GM19328 (cell line): ENCODE data around the gene LGR4.
"Not testable (repeated sequence)": the region's sequence is repeated elsewhere in the genome, so short reads cannot be mapped to it uniquely, and the experiment has no call there.

Source experiments
- ATAC-seq: cut with Tn5 transposase; IDR thresholded peaks from one replicate; pipeline ENCODE4 v1.9.1; 2021; ENCODE audit warnings: mild to moderate bottlenecking, moderate library complexity; ENCODE audit not compliant: unreplicated experiment

Gene LGR4

DNA sequence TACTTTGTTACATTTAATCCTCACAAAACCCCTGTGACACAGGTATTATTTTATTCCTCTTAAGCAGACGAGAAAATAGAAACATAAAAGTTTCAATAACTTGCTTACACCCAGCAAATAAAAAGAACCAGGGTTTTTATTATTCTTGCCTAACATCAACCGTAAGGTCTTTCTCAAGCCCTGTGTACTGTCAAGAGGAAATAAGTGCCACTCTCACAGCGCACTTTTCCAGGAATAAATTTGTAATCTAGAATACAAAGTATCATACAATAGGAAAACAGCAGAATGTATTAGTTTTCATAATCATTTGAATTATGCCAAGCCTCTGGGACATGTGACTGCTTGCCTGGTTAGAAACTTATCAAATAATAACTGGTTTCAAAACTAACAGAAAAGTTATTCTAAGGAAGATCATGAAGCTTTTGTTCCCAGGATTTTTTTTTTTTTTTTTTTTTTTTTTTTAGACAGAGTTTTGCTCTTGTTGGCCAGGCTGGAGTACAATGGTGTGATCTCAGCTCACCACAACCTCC, 117.0 kb downstream of the LGR4 start:
- no peak for ATAC-seq

DNA sequence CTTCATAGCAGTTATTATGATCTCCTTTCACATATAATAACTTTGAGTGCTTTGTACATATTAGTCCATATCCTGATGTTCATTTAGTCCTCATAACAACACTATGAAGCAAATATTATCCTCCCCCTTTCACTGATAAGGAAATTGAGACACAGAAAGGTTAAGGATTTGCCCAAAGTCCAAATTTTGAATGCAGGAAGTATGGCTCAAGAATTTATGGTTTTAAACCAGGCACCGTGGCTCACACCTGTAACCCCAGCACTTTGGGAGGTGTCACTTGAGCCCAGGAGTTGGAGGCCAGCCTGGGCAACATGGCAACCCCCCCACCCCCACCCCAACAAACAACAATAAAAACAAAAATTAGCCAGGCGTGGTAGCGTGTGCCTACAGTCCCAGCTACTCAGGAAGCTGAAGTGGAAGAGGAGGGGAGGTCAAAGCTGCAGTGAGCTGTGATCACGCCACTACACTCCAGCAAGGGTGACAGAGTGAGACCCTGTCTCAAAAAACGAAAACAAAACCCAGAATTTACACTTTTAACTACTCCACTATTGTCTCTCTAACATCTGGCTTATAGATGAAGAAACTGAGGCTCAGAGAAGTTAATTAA, 118.1 kb downstream of the LGR4 start:
- no peak for ATAC-seq

GRCh38 chr11:27353593-27354358, 118.8 kb downstream of the LGR4 start:
- ATAC-seq = no peak

GRCh38 chr11:27352781-27353180, 119.8 kb downstream of the LGR4 start:
- no peak for ATAC-seq

DNA sequence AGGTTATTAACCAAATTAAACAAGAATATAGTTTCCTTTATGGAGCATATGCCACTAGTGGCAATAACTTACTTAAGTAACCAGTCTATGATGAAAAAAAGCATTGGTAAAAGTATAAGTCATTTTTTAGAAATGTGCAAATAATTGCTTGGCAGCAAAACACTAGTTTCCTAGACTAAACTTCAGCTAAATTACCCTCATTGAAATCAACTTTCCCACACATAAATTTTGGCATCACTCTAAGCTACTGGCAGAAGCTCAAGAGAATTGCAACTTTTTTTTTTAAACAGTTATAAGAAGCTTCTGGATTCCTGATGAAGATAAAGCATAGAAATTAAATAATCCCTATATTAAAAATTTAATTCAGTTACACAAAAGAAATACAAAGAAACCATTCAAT, 122.1 kb downstream of the LGR4 start:
- ATAC-seq = no peak

- no peak for ATAC-seq
Observed at GRCh38 chr11:27349919-27350318, 122.7 kb downstream of the LGR4 start.

DNA sequence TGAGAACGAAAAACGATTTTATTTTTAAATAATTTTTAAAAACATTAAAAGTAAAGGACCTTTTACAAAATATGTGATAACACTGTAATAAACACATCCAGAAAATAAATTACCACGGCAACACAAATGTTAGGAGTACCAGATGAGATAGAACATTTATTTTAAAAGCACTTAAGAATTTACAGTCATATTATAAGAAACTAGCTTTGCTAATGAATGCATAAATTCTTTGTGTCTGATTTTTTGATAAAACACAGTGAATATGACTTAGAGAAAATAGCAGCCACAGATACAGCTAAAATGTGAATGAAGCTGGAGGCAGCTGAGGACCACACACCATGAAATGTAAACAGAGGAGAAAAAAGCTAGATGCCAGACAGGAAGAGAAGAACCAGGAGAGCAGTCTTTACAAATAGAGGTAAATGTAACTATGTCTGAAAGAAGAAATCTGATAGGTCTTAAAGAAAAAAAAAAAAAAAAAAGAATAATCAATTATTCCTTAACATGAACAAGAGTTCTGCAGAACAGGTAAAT, 124.2 kb downstream of the LGR4 start:
- no peak for ATAC-seq

- ATAC-seq = no peak
Observed at GRCh38 chr11:27347359-27348339, 124.9 kb downstream of the LGR4 start.

DNA sequence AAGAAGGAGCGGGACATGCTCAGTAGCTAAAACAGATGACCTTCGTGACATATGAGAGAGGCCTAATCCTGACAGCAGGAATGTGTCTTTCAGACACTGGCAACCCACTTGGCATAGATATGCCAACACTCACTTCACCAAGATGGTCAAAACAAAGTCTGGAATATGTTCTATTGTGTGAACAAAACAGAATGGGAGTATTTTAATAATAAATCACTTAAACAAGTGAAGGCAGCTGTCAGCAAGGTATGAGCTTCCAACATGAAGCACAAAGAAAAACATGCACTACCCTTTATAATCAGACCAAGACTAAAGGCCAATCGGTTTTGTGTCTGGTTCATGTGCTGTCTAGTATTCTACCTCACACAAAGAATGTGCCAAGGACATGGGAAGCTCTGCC, 132.6 kb downstream of the LGR4 start:
- ATAC-seq = no peak

DNA sequence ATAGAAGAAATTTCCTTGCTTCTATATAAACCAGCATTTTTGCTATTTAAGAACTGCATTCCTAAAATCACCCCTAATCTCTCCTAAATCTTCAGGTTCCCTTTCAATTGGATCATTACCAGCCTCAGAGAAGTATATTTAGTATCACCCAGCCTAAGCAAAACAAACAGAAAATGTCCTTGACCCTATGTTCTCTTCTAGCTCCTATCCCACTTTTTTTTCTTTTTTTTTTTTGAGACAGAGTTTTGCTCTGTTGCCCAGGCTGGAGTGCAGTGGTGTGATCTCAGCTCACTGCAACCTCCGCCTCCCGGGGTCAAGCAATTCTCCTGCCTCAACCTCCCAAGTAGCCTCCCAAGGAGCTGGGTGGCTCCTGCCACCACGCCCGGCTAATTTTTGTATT, 137.8 kb downstream of the LGR4 start:
- ATAC-seq = not testable (repeated sequence)

- no peak for ATAC-seq
Observed at GRCh38 chr11:27331981-27332380, 140.6 kb downstream of the LGR4 start.

- ATAC-seq = no peak
Observed at GRCh38 chr11:27330633-27331270, 141.8 kb downstream of the LGR4 start.

GRCh38 chr11:27329867-27330632, 142.5 kb downstream of the LGR4 start:
- ATAC-seq = no peak

- no peak for ATAC-seq
Observed at GRCh38 chr11:27328614-27329013, 144.0 kb downstream of the LGR4 start.

DNA sequence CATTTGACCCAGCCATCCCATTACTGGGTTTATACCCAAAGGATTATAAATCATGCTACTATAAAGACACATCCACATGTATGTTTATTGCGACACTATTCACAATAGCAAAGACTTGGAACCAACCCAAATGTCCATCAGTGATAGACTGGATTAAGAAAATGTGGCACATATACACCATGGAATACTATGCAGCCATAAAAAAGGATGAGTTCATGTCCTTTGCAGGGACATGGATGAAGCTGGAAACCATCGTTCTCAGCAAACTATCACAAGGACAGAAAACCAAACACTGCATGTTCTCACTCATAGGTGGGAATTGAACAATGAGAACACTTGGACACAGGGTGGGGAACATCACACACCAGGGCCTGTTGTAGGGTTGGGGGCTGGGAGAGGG, 145.5 kb downstream of the LGR4 start:
- not testable (repeated sequence) for ATAC-seq

- not testable (repeated sequence) for ATAC-seq
Observed at GRCh38 chr11:27322196-27322595, 150.4 kb downstream of the LGR4 start.

DNA sequence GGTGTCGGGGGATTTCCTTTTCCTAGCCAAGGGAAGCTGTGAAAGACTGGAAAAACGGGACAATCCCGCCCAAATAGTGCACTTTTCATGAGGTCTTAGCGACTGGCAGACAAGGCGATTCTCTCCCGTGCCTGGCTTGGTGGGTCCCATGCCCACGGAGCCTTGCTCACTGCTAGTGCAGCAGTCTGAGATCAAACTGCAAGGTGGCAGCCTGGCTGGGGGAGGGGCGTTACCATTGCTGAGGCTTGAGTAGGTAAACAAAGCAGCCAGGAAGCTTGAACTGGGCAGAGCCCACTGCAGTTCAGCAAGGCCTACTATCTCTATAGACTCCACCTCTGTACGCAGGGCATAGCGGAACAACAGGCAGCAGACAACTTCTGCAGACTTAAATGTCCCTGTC, 151.2 kb downstream of the LGR4 start:
- ATAC-seq = not testable (repeated sequence)

DNA sequence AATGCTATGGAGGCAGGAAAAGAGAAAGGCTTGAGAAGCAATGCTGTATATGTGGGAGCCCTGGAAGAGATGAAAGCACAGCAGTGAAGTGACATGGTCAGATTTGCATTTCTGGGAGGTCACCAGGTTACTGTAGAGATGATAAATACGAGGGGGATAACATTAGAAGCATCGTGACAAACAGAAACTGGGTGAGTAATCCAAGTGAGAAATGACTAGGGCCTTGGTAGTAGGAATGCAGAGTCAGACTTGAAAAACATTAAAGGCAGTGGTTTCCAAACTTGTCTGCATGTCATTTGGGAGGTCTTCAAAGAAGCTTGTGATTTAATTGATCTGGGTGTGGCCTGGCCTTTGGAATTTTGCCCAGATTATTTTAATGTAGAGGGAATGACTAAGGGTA, 153.5 kb downstream of the LGR4 start:
- ATAC-seq = peak; percentile 92

- ATAC-seq = no peak
Observed at GRCh38 chr11:27317751-27318150, 154.8 kb downstream of the LGR4 start.
